HCT116 (cell line): Measurements from ENCODE around the gene ULBP1. TPM values are rescaled to one million over a fixed set of nuclear protein-coding genes. Genes with fewer than 3 reads are reported as not detected.

Experiments used
- ATAC-seq: fragments of 200-7000 bp; cut with Tn5 transposase; 2 replicates; pipeline ENCODE4 v1.9.1; 2020; ENCODE audit warnings: mild to moderate bottlenecking, moderate library complexity
- BruUV-seq: library from RNA; stranded (reverse); fragments of 400-500 nt; replicated peaks from 2 replicates; lab custom pipeline; 2021; lab: Mats Ljungman, UMichigan
- CTCF ChIA-PET: fragments of 300-600 bp; sonication (Branson Sonifier 250); formaldehyde crosslinking; loops from one replicate; lab custom pipeline; 2021; ENCODE audit warnings: antibody characterized with exemption; lab: Charles Lee
- POLR2A ChIA-PET: fragments of 300-600, 350-600 bp; sonication (Branson Sonifier 250); formaldehyde crosslinking; loops from one replicate; lab custom pipeline; 2021; ENCODE audit warnings: antibody characterized with exemption; lab: Charles Lee
- RAD21 ChIA-PET, 2 experiments: fragments of 300-600 bp; sonication (Branson Sonifier 250); formaldehyde crosslinking; loops; one replicate each; lab custom pipeline; 2023; ENCODE audit warnings: low total read pairs in 2 of 2; ENCODE audit not compliant: uncharacterized antibody in 2 of 2, unreplicated experiment in 2 of 2, low non-redundant PET in 1 of 2; lab: Charles Lee
- DNase-seq: peaks from one replicate; pipeline ENCODE4 v3.0.0-alpha.2; 2010; ENCODE audit warnings: low read depth, low spot score
- H2AFZ ChIP-seq: fragments of 200-600 bp; shearing (Covaris generic), sonication (generic); 2 replicates; pipeline ENCODE4 v1.6.1; 2017; ENCODE audit warnings: low read depth, mixed run types, mixed read lengths, antibody characterized with exemption, low read length; ENCODE audit not compliant: poor library complexity, severe bottlenecking
- H3K27ac ChIP-seq: 2 replicates; pipeline ENCODE4 v1.5.1; 2012; ENCODE audit warnings: low read depth, low read length
- H3K27me3 ChIP-seq: fragments of 200-600 bp; sonication (generic); 2 replicates; pipeline ENCODE4 v1.6.1; 2016; ENCODE audit warnings: mixed run types, low read length, mixed read lengths; ENCODE audit not compliant: insufficient read depth
- H3K36me3 ChIP-seq, 2 experiments: fragments of 200-500 bp in 1 of 2; fragments of 200-600 bp in 1 of 2; sonication (Bioruptor generic) in 1 of 2; sonication (generic) in 1 of 2; 2 replicates each; pipeline versions ENCODE4 v1.5.1 to v1.6.1; 2014 to 2016; ENCODE audit warnings: low read length in 2 of 2, inconsistent platforms in 1 of 2, mixed read lengths in 1 of 2, mixed run types in 1 of 2; ENCODE audit not compliant: insufficient read depth in 2 of 2, control insufficient read depth in 1 of 2
- H3K4me1 ChIP-seq, 2 experiments: fragments of 200-600 bp in 1 of 2; sonication (generic) in 1 of 2; 2 replicates each; pipeline versions ENCODE4 v1.5.1 to v1.6.1; 2012 to 2017; ENCODE audit warnings: low read length in 2 of 2, inconsistent platforms in 1 of 2, mild to moderate bottlenecking in 1 of 2, mixed read lengths in 1 of 2, mixed run types in 1 of 2, moderate library complexity in 1 of 2; ENCODE audit not compliant: insufficient read depth in 2 of 2, control insufficient read depth in 1 of 2
- H3K4me2 ChIP-seq: fragments of 200-600 bp; sonication (generic); 2 replicates; pipeline ENCODE4 v1.6.1; 2017; ENCODE audit warnings: mixed run types, low read length, mixed read lengths
- H3K4me3 ChIP-seq, 2 experiments: fragments of 200-600 bp in 1 of 2; sonication (generic) in 1 of 2; replicated peaks in 1 of 2; 2 replicates each; pipeline ENCODE4 v1.5.1; 2011 to 2016; ENCODE audit warnings: low read length in 2 of 2, control low read depth in 1 of 2, low read depth in 1 of 2, mild to moderate bottlenecking in 1 of 2, mixed read lengths in 1 of 2, mixed run types in 1 of 2
- H3K79me2 ChIP-seq: fragments of 200-600 bp; sonication (generic); 2 replicates; pipeline ENCODE4 v1.6.1; 2017; ENCODE audit warnings: mild to moderate bottlenecking, mixed run types, low read length, moderate library complexity, mixed read lengths; ENCODE audit not compliant: insufficient read depth
- H3K9ac ChIP-seq: fragments of 200-600 bp; sonication (generic); 2 replicates; pipeline ENCODE4 v1.6.1; 2016; ENCODE audit warnings: low read length, mixed read lengths
- H3K9me2 ChIP-seq: fragments of 200-600 bp; sonication (generic), shearing (Covaris generic); 2 replicates; pipeline ENCODE4 v1.6.1; 2017; ENCODE audit warnings: mixed run types, mild to moderate bottlenecking, moderate library complexity; ENCODE audit not compliant: insufficient read depth
- H3K9me3 ChIP-seq, 2 experiments: fragments of 200-500 bp in 1 of 2; fragments of 200-600 bp in 1 of 2; sonication (Bioruptor generic) in 1 of 2; sonication (generic) in 1 of 2; 2 replicates each; pipeline ENCODE4 v1.6.1; 2014 to 2017; ENCODE audit warnings: low read length in 2 of 2, mixed read lengths in 2 of 2, inconsistent platforms in 1 of 2, low read depth in 1 of 2, mild to moderate bottlenecking in 1 of 2, mixed run types in 1 of 2, moderate library complexity in 1 of 2; ENCODE audit not compliant: control insufficient read depth in 1 of 2, insufficient read depth in 1 of 2
- H4K20me1 ChIP-seq: fragments of 200-600 bp; sonication (generic), shearing (Covaris generic); 2 replicates; pipeline ENCODE4 v1.6.1; 2017; ENCODE audit warnings: mixed run types, mild to moderate bottlenecking, moderate library complexity; ENCODE audit not compliant: insufficient read depth
- CBX3 ChIP-seq: IDR thresholded peaks from 2 replicates; pipeline ENCODE4 v1.6.1; 2012; ENCODE audit warnings: low read depth
- CEBPB ChIP-seq: IDR thresholded peaks from 2 replicates; pipeline ENCODE4 v1.6.1; 2012; ENCODE audit warnings: low read depth
- ELF1 ChIP-seq: IDR thresholded peaks from 2 replicates; pipeline ENCODE4 v1.6.1; 2012; ENCODE audit warnings: low read depth, borderline replicate concordance
- EZH2 ChIP-seq: fragments of 200-600 bp; sonication (generic); IDR thresholded peaks from 2 replicates; pipeline ENCODE4 v1.6.1; 2017; ENCODE audit warnings: antibody characterized with exemption, mixed run types
- EZH2phosphoT487 ChIP-seq: fragments of 200-600 bp; IDR thresholded peaks from 2 replicates; pipeline ENCODE4 v1.6.1; 2018; ENCODE audit warnings: antibody characterized with exemption, borderline replicate concordance
- POLR2A ChIP-seq: IDR thresholded peaks from 2 replicates; pipeline ENCODE4 v1.7.0; 2011; ENCODE audit warnings: borderline replicate concordance; ENCODE audit not compliant: insufficient read depth, insufficient read length; ENCODE audit errors: extremely low read depth
- POLR2AphosphoS5 ChIP-seq: IDR thresholded peaks from 2 replicates; pipeline ENCODE4 v1.6.1; 2011; ENCODE audit warnings: mild to moderate bottlenecking, low read depth, low read length, moderate library complexity
- SIN3A ChIP-seq: IDR thresholded peaks from 2 replicates; pipeline ENCODE4 v1.6.1; 2012; ENCODE audit warnings: low read depth
- SP1 ChIP-seq: IDR thresholded peaks from 2 replicates; pipeline ENCODE4 v1.6.1; 2012; ENCODE audit warnings: low read depth
- TCF7L2 ChIP-seq: IDR thresholded peaks from 2 replicates; pipeline ENCODE4 v1.7.0; 2011; ENCODE audit warnings: borderline replicate concordance, inconsistent platforms; ENCODE audit not compliant: insufficient read depth, insufficient read length; ENCODE audit errors: extremely low read depth
- ZFX ChIP-seq: fragments of 450-650 bp; IDR thresholded peaks from 2 replicates; pipeline ENCODE4 v1.6.1; 2017
- intact Hi-C: fragments of 100-400 bp; cut with micrococcal nuclease; formaldehyde crosslinking; loops from 2 replicates; pipeline ENCODE4 v1.10.0; 2022
- total RNA-seq: library from RNA; stranded (reverse); gene quantifications from one replicate; pipeline ENCODE4 v1.2.1, GENCODE V29; 2021; ENCODE audit not compliant: unreplicated experiment
- TF ChIP-seq, protein P1 (sequence below): IDR thresholded peaks from 2 replicates; pipeline ENCODE4 v1.6.1; 2012
- TF ChIP-seq, protein P2 (sequence below), 3 experiments: fragments of 200-600 bp in 1 of 3; sonication (generic) in 1 of 3; IDR thresholded peaks in 2 of 3; conservative IDR thresholded peaks in 1 of 3; 2 replicates each; pipeline ENCODE4 v1.5.1; 2012 to 2017; ENCODE audit warnings: low read depth in 2 of 3, low read length in 2 of 3, antibody characterized with exemption in 1 of 3, borderline replicate concordance in 1 of 3, control low read depth in 1 of 3, mild to moderate bottlenecking in 1 of 3, mixed read lengths in 1 of 3, mixed run types in 1 of 3, moderate library complexity in 1 of 3; ENCODE audit not compliant: insufficient read depth in 1 of 3
- TF ChIP-seq, protein P3 (sequence below): IDR thresholded peaks from 2 replicates; pipeline ENCODE4 v1.6.1; 2012

The ULBP1 gene
- total RNA-seq, 1 experiment from 2014 or later, result 12.4 TPM

DNA sequence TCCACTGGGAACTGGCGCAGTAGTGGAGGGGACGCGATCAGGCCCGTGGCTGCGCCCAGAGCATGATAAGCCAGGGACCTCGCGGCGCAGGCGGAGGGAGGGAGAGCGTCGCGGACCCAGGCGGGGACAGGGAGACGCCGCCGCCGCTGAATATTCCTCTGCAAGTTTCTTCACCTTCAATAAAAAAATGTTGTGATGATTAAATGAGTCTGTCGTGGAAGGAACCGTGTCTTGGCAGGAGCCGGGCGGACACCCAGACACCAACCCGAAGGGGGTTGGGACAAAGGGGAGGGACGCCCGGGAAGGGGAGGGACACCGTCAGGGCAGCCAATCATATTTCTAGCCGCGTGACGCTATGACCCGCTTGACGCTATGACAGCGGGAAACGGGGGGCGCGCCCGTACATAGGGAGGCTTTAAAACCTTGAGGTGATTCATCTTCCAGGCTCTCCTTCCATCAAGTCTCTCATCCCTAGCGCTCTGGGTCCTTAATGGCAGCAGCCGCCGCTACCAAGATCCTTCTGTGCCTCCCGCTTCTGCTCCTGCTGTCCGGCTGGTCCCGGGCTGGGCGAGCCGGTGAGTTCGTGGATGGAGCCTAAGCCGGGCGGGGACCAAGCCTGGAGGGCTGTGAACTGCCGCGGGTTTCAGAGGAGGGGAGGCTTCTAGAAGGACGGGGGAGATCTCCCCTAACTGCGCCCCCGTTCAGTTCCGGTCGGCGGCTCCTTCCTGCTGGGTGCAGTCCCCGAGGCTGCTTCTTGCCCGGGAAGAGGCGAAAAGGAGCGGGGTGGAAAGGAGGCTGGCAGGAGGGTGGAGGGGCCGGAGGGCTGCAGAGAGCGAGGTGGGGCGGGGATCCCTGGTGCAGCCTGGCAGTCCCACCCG lies 21.9 kb upstream of the ULBP1 start, which contains the start of gene ULBP2:
ULBP2 (plus strand) TSS at position 432 of the 878 bp plus-strand sequence; CDS start at position 491, 59 bp downstream.
- TF ChIP-seq EZH2 (no peak), TCF7L2 (no peak), ELF1 (no peak), POLR2A (no peak), ZFX (no peak), SIN3A (no peak; the same call in 1 of the 2 replicates), CBX3 (no peak), EZH2phosphoT487 (no peak), SP1 (peak; percentile 58; the same call in 1 of the 2 replicates), CEBPB (no peak), POLR2AphosphoS5 (peak; percentile 77)
- TF ChIP-seq, protein P1, sequence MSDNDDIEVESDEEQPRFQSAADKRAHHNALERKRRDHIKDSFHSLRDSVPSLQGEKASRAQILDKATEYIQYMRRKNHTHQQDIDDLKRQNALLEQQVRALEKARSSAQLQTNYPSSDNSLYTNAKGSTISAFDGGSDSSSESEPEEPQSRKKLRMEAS, result peak; percentile 55; the same call in 1 of the 2 replicates
- TF ChIP-seq, protein P2, sequence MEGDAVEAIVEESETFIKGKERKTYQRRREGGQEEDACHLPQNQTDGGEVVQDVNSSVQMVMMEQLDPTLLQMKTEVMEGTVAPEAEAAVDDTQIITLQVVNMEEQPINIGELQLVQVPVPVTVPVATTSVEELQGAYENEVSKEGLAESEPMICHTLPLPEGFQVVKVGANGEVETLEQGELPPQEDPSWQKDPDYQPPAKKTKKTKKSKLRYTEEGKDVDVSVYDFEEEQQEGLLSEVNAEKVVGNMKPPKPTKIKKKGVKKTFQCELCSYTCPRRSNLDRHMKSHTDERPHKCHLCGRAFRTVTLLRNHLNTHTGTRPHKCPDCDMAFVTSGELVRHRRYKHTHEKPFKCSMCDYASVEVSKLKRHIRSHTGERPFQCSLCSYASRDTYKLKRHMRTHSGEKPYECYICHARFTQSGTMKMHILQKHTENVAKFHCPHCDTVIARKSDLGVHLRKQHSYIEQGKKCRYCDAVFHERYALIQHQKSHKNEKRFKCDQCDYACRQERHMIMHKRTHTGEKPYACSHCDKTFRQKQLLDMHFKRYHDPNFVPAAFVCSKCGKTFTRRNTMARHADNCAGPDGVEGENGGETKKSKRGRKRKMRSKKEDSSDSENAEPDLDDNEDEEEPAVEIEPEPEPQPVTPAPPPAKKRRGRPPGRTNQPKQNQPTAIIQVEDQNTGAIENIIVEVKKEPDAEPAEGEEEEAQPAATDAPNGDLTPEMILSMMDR (IDR thresholded peaks at IDR 0.05 in 2 of 3, conservative IDR thresholded peaks at IDR 0.05 in 1 of 3; ENCODE audit: borderline replicate concordance in 1 of 3, insufficient read depth in 1 of 3, low read depth in 2 of 3, low read length in 2 of 3), result no peak
- TF ChIP-seq, protein P3, sequence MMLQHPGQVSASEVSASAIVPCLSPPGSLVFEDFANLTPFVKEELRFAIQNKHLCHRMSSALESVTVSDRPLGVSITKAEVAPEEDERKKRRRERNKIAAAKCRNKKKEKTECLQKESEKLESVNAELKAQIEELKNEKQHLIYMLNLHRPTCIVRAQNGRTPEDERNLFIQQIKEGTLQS, result no peak
- TF ChIP-seq, all 23 proteins: peak for 3
- H3K36me3 ChIP-seq, result no peaks in the 10 kb centered on the region
- intact Hi-C loops, result no loop called here
- ATAC-seq (peak; percentile 95), DNase-seq (peak; percentile 75)
- H3K4me3 ChIP-seq, result peak within 1 kb of the TSS; percentile 75 to 94
- CTCF ChIA-PET, result no interaction called here
- POLR2A ChIA-PET, result no interaction called here
- RAD21 ChIA-PET, result no interaction called here
- no peaks in the 10 kb centered on the region for H4K20me1 ChIP-seq
- H3K4me1 ChIP-seq, result peaks cover 2 to 11% of the 10 kb centered on the region in 2 experiments; a peak in 2 of 4 replicates
- TSS peak; percentile 60 for BruUV-seq
- no peaks in the 10 kb centered on the region for H3K9me3 ChIP-seq
- H3K27me3 ChIP-seq, result no peaks in the 10 kb centered on the region
- peak within 1 kb of the TSS; percentile 71 for H2AFZ ChIP-seq
- no peaks in the 10 kb centered on the region for H3K79me2 ChIP-seq
- H3K4me2 ChIP-seq, result peak within 1 kb of the TSS; percentile 99
- H3K9me2 ChIP-seq, result no peaks in the 10 kb centered on the region
- peak within 1 kb of the TSS; percentile 67 for H3K9ac ChIP-seq
- no peak within 1 kb of the TSS; the same call in 1 of the 2 replicates for H3K27ac ChIP-seq
